Measurements from ENCODE around the gene U2AF2.

Gene U2AF2

GRCh38 chr19:55646889-55647731 is 7.7 kb upstream of the U2AF2 start:
- Histone ChIP-seq H3K4me1 (ENCODE audit: low read length) (peaks cover 21% of the 10 kb centered on the region; the same call in 1 of the 2 replicates), H3K9ac (ENCODE audit: low read length) (peak overlapping the region; percentile 64; the same call in 1 of the 2 replicates), H3K27me3 (replicated peaks; ENCODE audit: insufficient read depth, low read length) (no peaks in the 10 kb centered on the region), H4K20me1 (ENCODE audit: insufficient read depth, low read length) (no peaks in the 10 kb centered on the region), H3K9me3 (replicated peaks; ENCODE audit: insufficient read depth, low read length) (no peaks in the 10 kb centered on the region), H3K4me3 (ENCODE audit: low read length) (peak overlapping the region; percentile 61), H3K4me2 (ENCODE audit: low read depth, low read length) (peak overlapping the region; percentile 49), H2AFZ (ENCODE audit: low read length) (peak overlapping the region; percentile 38; the same call in 1 of the 2 replicates), H3K9me2 (replicated peaks; ENCODE audit: insufficient read depth, low read length) (no peaks in the 10 kb centered on the region), H3K36me3 (replicated peaks; ENCODE audit: insufficient read depth, low read length) (no peaks in the 10 kb centered on the region), H3K27ac (ENCODE audit: low read length) (no peak overlapping the region), H3K79me2 (ENCODE audit: low read length) (peaks cover 21% of the 10 kb centered on the region), H3F3A (ENCODE audit: insufficient read depth, low read length) (peaks cover 13% of the 10 kb centered on the region)
- TF ChIP-seq EZH2 (optimal IDR thresholded peaks at IDR 0.05; ENCODE audit: low read depth, low read length) (no peak), CTCF (IDR thresholded peaks at IDR 0.05; ENCODE audit: low read length) (no peak), EZH2phosphoT487 (IDR thresholded peaks at IDR 0.05; ENCODE audit: low read length) (no peak)
- no peak for DNase-seq

DNA sequence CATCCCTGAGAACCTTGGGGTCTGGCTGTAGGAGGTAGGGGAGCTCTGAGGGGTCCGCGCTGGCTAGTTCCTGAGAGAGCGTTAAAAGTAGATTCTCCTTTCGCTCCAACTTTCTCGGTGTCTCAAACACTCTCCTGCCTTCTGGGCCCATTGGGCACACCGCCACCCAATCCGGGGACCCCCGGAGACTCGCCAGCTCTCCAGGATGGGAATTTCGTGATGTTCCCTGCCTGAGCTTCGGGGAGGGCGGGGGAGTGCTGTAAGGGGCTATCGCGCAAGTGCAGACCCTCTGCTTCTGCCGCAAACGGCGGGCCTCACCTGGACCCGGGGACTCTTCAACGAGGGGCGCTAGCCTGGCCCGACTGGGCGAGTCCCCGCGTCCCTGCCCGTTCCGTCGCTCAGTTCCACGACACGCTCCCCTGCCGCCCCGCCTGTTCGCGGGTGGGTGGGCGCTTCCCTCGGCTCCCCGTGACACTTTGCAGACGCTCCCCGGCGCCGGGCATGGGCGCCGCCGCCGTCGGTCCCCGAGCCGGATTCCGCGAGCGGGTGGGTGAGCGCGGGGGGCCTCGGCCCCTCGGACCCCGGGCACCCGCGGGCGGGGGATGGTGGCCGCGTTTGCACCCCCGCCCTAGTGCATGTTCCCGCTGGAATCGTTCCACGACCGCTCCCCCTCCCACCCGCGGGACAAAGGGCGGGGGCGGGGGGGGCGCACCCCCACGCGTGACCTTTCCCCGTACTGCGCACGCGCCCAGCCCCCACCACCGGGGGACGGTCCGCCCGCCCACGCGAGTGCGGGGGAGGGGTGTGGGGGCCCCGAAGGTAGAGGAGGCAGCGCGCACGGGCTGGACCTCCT is 6.9 kb upstream of the U2AF2 start, which contains the start of gene CCDC106:
Gene CCDC106, plus strand, starts transcription at position 481 of the 853 bp plus-strand sequence. CDS start 835 bp downstream, outside the sequence.
- peak within 1 kb of the TSS; percentile 49 for H3K4me2 ChIP-seq (ENCODE audit: low read depth, low read length)
- H3K4me1 ChIP-seq (ENCODE audit: low read length): peaks cover 13% of the 10 kb centered on the region; the same call in 1 of the 2 replicates
- H3K27me3 ChIP-seq (replicated peaks; ENCODE audit: insufficient read depth, low read length): no peaks in the 10 kb centered on the region
- H3K9me2 ChIP-seq (replicated peaks; ENCODE audit: insufficient read depth, low read length): no peaks in the 10 kb centered on the region
- H2AFZ ChIP-seq (ENCODE audit: low read length): peak within 1 kb of the TSS; percentile 38
- no peak for TF ChIP-seq EZH2phosphoT487 (IDR thresholded peaks at IDR 0.05; ENCODE audit: low read length)
- TF ChIP-seq EZH2 (optimal IDR thresholded peaks at IDR 0.05; ENCODE audit: low read depth, low read length): no peak
- no peak for TF ChIP-seq CTCF (IDR thresholded peaks at IDR 0.05; ENCODE audit: low read length)
- H3K27ac ChIP-seq (ENCODE audit: low read length): no peak within 1 kb of the TSS
- DNase-seq: peak; percentile 30
- H3K9ac ChIP-seq (ENCODE audit: low read length): peak within 1 kb of the TSS; percentile 64; the same call in 1 of the 2 replicates
- H3K36me3 ChIP-seq (replicated peaks; ENCODE audit: insufficient read depth, low read length): no peaks in the 10 kb centered on the region
- peaks cover 10% of the 10 kb centered on the region for H3F3A ChIP-seq (ENCODE audit: insufficient read depth, low read length)
- H3K4me3 ChIP-seq (ENCODE audit: low read length): peak within 1 kb of the TSS; percentile 61
- H3K9me3 ChIP-seq (replicated peaks; ENCODE audit: insufficient read depth, low read length): no peaks in the 10 kb centered on the region
- H3K79me2 ChIP-seq (ENCODE audit: low read length): peaks cover 21% of the 10 kb centered on the region
- H4K20me1 ChIP-seq (ENCODE audit: insufficient read depth, low read length): no peaks in the 10 kb centered on the region

DNA sequence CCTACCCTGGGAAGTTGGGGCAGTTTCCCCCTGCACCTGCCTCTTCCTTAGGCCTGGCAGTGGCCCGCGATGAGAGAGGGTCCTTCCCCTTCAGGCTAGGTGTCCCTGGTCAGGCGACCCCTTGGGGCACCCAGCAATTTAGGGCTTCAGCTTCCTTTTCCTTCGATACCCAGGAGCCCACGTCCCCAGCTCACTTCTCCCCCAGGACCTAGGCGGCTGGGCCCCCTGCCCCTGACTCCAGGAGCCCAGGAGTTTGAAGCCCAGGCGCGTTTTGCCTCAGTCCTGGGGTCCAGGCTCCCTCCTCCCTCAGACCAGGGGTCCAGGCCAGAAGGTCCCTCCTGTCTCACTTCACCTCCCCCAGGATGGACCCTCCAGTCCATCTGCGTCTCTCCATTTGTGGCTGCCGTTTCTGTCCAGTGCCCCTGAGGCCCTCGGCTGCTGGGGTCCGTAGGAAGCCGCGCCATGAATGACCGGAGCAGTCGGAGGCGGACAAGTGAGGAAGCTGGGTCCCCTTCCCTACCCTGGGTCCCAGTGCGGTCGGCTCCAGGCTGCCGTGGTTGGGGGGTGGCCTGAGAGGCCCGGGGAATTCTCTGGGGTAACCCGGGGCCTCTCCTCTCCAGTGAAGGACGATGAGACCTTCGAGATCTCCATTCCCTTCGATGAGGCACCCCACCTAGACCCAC is 6.1 kb upstream of the U2AF2 start:
- no peaks in the 10 kb centered on the region for H3K9me3 ChIP-seq (replicated peaks; ENCODE audit: insufficient read depth, low read length)

More for the DNA sequence above, 6.1 kb upstream of the U2AF2 start:
- peaks cover 10% of the 10 kb centered on the region for H3F3A ChIP-seq (ENCODE audit: insufficient read depth, low read length)
- H3K36me3 ChIP-seq (replicated peaks; ENCODE audit: insufficient read depth, low read length): no peaks in the 10 kb centered on the region
- no peaks in the 10 kb centered on the region for H4K20me1 ChIP-seq (ENCODE audit: insufficient read depth, low read length)
- DNase-seq: no peak
- TF ChIP-seq EZH2phosphoT487 (IDR thresholded peaks at IDR 0.05; ENCODE audit: low read length) (no peak), EZH2 (optimal IDR thresholded peaks at IDR 0.05; ENCODE audit: low read depth, low read length) (no peak), CTCF (IDR thresholded peaks at IDR 0.05; ENCODE audit: low read length) (no peak)
- no peaks in the 10 kb centered on the region for H3K9me2 ChIP-seq (replicated peaks; ENCODE audit: insufficient read depth, low read length)
- no peaks in the 10 kb centered on the region for H3K27me3 ChIP-seq (replicated peaks; ENCODE audit: insufficient read depth, low read length)
- peak overlapping the region; percentile 64; the same call in 1 of the 2 replicates for H3K9ac ChIP-seq (ENCODE audit: low read length)
- H3K4me1 ChIP-seq (ENCODE audit: low read length): peaks cover 10% of the 10 kb centered on the region; the same call in 1 of the 2 replicates
- H3K4me3 ChIP-seq (ENCODE audit: low read length): peak overlapping the region; percentile 61
- H3K27ac ChIP-seq (ENCODE audit: low read length): no peak overlapping the region
- H2AFZ ChIP-seq (ENCODE audit: low read length): no peak overlapping the region
- H3K79me2 ChIP-seq (ENCODE audit: low read length): peaks cover 20% of the 10 kb centered on the region
- peak overlapping the region; percentile 49; the same call in 1 of the 2 replicates for H3K4me2 ChIP-seq (ENCODE audit: low read depth, low read length)

Data from MM.1S (cell line).